A549 (cell line): ENCODE data around the gene FAM234B. TPM values are rescaled to one million over a fixed set of nuclear protein-coding genes. Genes with fewer than 3 reads are reported as not detected.

Experiments used
- ATAC-seq, 2 experiments: fragments of 200-7000 bp in 1 of 2; fragments of >200 bp in 1 of 2; cut with Nextera tagmentation in 1 of 2; cut with Tn5 transposase in 1 of 2; 3 replicates each; pipeline versions ENCODE4 v1.8.0 to v1.9.1; 2018 to 2020; ENCODE audit warnings: mild to moderate bottlenecking in 1 of 2, moderate library complexity in 1 of 2
- CTCF ChIA-PET: fragments of 300-600 bp; sonication (Branson Sonifier 250); formaldehyde crosslinking; extraction: SDS; loops from one replicate; lab custom pipeline; 2021; ENCODE audit warnings: antibody characterized with exemption, inconsistent platforms; lab: Yijun Ruan, JAX
- POLR2A ChIA-PET: fragments of 350-600 bp; formaldehyde crosslinking; extraction: SDS; loops from one replicate; lab custom pipeline; 2021; ENCODE audit warnings: antibody characterized with exemption, inconsistent platforms; lab: Yijun Ruan, JAX
- DNase-seq, 2 experiments: peaks; one replicate each; pipeline versions ENCODE4 v3.0.0 to v3.0.0-alpha.2; 2011 to 2016; ENCODE audit warnings: low read depth in 1 of 2, low spot score in 1 of 2
- FAIRE-seq: peaks from 2 replicates; lab custom pipeline; 2011; peaks lifted over from hg19 to GRCh38; lab: Jason Lieb, UNC
- H3K27ac ChIP-seq, 2 experiments: fragments of >200 bp; sonication (Bioruptor Twin); formaldehyde crosslinking; 3 replicates each; pipeline ENCODE4 v1.5.1; 2016 to 2017
- H3K4me1 ChIP-seq: fragments of >200 bp; sonication (Bioruptor Twin); formaldehyde crosslinking; 3 replicates; pipeline ENCODE4 v1.6.1; 2016
- H3K4me2 ChIP-seq: fragments of >200 bp; sonication (Bioruptor Twin); formaldehyde crosslinking; 3 replicates; pipeline ENCODE4 v1.6.1; 2016
- H3K4me3 ChIP-seq: fragments of >200 bp; sonication (Bioruptor Twin); formaldehyde crosslinking; 3 replicates; pipeline ENCODE4 v1.5.1; 2016
- H3K9me3 ChIP-seq: fragments of >200 bp; sonication (Bioruptor Twin); formaldehyde crosslinking; 3 replicates; pipeline ENCODE4 v1.6.1; 2016
- CBX8 ChIP-seq: fragments of 200-600 bp; sonication (generic); IDR thresholded peaks from 2 replicates; pipeline ENCODE4 v1.6.1; 2016
- CEBPB ChIP-seq, 2 experiments: fragments of >200 bp in 1 of 2; sonication (Bioruptor Twin) in 1 of 2; formaldehyde crosslinking in 1 of 2; IDR thresholded peaks; 2 replicates each; pipeline ENCODE4 v1.6.1; 2012 to 2016
- CHD4 ChIP-seq: fragments of 200-600 bp; sonication (generic); IDR thresholded peaks from 2 replicates; pipeline ENCODE4 v1.6.1; 2016; ENCODE audit warnings: antibody characterized with exemption, mild to moderate bottlenecking, borderline replicate concordance
- EHMT2 ChIP-seq: fragments of 200-600 bp; sonication (generic); IDR thresholded peaks from 2 replicates; pipeline ENCODE4 v1.6.1; 2016; ENCODE audit warnings: antibody characterized with exemption, low read depth, mild to moderate bottlenecking, moderate library complexity
- HDAC2 ChIP-seq: fragments of 200-600 bp; sonication (generic); IDR thresholded peaks from 2 replicates; pipeline ENCODE4 v1.6.1; 2016
- HOXB13 ChIP-seq: fragments of 250-450 bp; sonication (Bioruptor Pico); IDR thresholded peaks from 2 replicates; pipeline ENCODE4 v1.5.0; 2020; ENCODE audit warnings: low read depth, mild to moderate bottlenecking, moderate library complexity
- JUN ChIP-seq, 2 experiments: fragments of >200 bp; sonication (Bioruptor Twin); formaldehyde crosslinking; IDR thresholded peaks; 2 replicates in 1 of 2; 3 replicates in 1 of 2; pipeline ENCODE4 v1.6.1; 2016 to 2017
- MAFK ChIP-seq: fragments of 450-650 bp; IDR thresholded peaks from 2 replicates; pipeline ENCODE4 v1.6.1; 2014; ENCODE audit not compliant: partially characterized antibody
- POLR2A ChIP-seq: IDR thresholded peaks from 2 replicates; pipeline ENCODE4 v1.6.1; 2012; ENCODE audit warnings: mild to moderate bottlenecking, low read length
- POLR2AphosphoS2 ChIP-seq: conservative IDR thresholded peaks from 2 replicates; pipeline ENCODE4 v1.6.1; 2012; ENCODE audit warnings: low read length, improper control_type of control experiment, inconsistent platforms
- TFCP2L1 ChIP-seq: fragments of 250-450 bp; sonication (Bioruptor Pico); IDR thresholded peaks from 2 replicates; pipeline ENCODE4 v1.5.0; 2021; ENCODE audit warnings: mild to moderate bottlenecking
- TP53 ChIP-seq: fragments of 250-450 bp; sonication (Bioruptor Pico); IDR thresholded peaks from 2 replicates; pipeline ENCODE4 v1.5.0; 2021; ENCODE audit warnings: mild to moderate bottlenecking, moderate library complexity
- WGBS: methylation state at CpG from one replicate; pipeline ENCODE4 v1.1.6; 2017; ENCODE audit errors: missing lambda C conversion rate; 5-methylcytosine and 5-hydroxymethylcytosine counted together
- polyA plus RNA-seq, 4 experiments: library from polyadenylated mRNA; depleted of rRNA in 3 of 4; stranded (reverse); fragments of >200 nt; fragmentation: RNase III in 1 of 4; extraction: RNeasy Plus Mini Kit Qiagen cat#74134 plus additional on column Dnase treatment in 1 of 4; gene quantifications; 2 replicates in 3 of 4; 3 replicates in 1 of 4; pipeline ENCODE4 v1.2.3, GENCODE V29; 2011 to 2017
- TF ChIP-seq, protein P1 (sequence below): fragments of >200 bp; sonication (Bioruptor Twin); formaldehyde crosslinking; IDR thresholded peaks from 2 replicates; pipeline ENCODE4 v1.6.1; 2016
- TF ChIP-seq, protein P2 (sequence below): IDR thresholded peaks from 2 replicates; pipeline ENCODE4 v1.6.1; 2012
- TF ChIP-seq, protein P3 (sequence below): IDR thresholded peaks from 2 replicates; pipeline ENCODE4 v1.6.1; 2012; ENCODE audit warnings: low read depth, borderline replicate concordance
- TF ChIP-seq, protein P4 (sequence below): fragments of >200 bp; sonication (Bioruptor Twin); formaldehyde crosslinking; IDR thresholded peaks from 3 replicates; pipeline ENCODE4 v1.6.1; 2016
- TF ChIP-seq, protein P5 (sequence below): fragments of 200-600 bp; sonication (generic); IDR thresholded peaks from 2 replicates; pipeline ENCODE4 v1.6.1; 2016; ENCODE audit warnings: antibody characterized with exemption, mild to moderate bottlenecking, moderate library complexity

The FAM234B gene
- polyA plus RNA-seq, 2 of the 4 experiments (the other 2 are of a cell fraction) = 2.6 to 7.5 TPM

DNA sequence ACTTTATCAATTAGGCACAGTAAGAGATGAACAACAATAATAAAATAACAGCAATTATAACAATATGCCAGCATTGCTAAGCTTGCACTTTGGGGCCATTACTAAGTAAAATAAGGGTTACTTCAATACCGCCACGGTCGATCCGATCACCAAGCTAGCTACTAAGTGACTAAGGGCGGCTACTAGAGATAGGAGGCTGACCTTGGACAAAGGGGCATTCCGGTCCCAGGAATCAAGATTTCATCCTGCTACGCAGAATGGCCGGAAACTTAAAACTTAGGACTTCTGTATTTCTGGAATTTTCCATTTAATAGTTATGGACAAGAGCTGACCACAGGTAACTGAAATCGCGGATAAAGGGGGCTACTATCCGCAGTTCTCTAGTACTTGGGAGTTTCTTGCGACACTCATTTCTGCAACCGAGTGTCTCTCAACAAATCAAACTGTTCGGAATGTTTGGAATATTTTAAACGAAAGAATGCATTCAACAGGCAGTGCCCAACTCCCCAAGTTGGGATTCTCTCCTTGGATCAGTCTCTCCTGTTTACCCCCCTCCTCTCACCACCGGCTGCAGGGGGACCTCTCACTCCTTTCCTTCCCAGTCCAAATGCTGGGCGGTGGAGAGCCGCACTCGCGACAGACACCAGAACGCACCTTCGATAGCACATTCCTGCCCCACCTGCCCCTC lies 44.8 kb upstream of the FAM234B start:
- H3K4me3 ChIP-seq = peak overlapping the region; percentile 88
- H3K4me1 ChIP-seq = peaks cover 15% of the 10 kb centered on the region
- H3K27ac ChIP-seq = peak overlapping the region; percentile 81 to 96
- no peaks in the 10 kb centered on the region for H3K9me3 ChIP-seq
- ATAC-seq = peak; percentile 30 to 31
- TF ChIP-seq TP53 (CRISPR knock-in tag) (no peak), HOXB13 (no peak), TFCP2L1 (no peak), CEBPB (IDR thresholded peaks at IDR 0.05) (peak in 1 of 2 experiments; percentile 56; a peak in 1 of 4 replicates), JUN (IDR thresholded peaks at IDR 0.05) (no peak)
- TF ChIP-seq, protein P1, sequence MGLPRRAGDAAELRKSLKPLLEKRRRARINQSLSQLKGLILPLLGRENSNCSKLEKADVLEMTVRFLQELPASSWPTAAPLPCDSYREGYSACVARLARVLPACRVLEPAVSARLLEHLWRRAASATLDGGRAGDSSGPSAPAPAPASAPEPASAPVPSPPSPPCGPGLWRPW = no peak
- TF ChIP-seq, all 56 proteins: peak for 1
- H3K4me2 ChIP-seq = peak overlapping the region; percentile 89
- FAIRE-seq (no peak), DNase-seq (peak in 1 of 2 experiments; percentile 37)
- CTCF ChIA-PET = interaction anchor here (1.7 to 3.5 kb wide), 3 partner anchors 16 to 213 kb away, joined by 3 to 17 read pairs (median 11); no protein-coding TSS in a partner anchor
- WGBS = 6% methylated on average over 22 of the region's 22 CpGs
- POLR2A ChIA-PET = no interaction called here

DNA sequence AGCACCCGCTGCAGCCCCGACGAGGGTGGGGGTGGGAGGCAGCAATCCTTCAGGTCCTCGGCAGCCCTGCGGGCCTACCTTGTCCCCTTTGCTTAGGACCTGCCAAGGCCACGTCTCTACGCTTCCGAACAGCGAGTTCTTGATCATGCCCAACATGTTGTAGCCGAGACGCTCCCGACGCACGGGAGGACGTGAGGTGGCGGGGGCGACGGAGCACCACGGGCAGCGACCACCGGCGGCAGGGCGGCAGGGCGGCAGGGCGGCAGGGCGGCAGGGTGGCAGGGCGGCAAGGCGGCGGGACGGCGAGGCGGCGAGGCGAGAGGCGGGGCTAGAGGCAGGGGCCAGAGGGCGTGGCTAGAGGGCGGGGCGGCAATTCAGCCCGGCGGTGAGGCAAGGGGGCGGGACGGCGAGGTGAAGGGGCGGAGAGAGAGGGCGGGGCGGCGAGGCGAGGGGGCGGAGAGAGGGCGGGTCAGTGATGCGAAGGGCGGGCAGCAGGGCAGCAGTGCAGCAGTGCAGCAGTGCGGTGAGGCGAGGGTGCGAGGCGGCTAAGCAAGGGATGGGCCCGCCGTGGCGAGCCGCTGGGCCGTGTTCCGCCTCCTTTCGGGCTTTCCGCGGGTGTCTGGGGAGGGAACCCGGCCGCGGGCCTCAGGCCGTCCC lies 44.1 kb upstream of the FAM234B start, which contains the start of gene HEBP1:
Gene HEBP1 (minus strand): TSS at position 307 of the 657 bp plus-strand sequence. CDS start 151 bp downstream, at position 156.
- H3K4me1 ChIP-seq = peaks cover 15% of the 10 kb centered on the region
- peak within 1 kb of the TSS; percentile 81 to 96 for H3K27ac ChIP-seq
- DNase-seq (peak; percentile 90 to 92), FAIRE-seq (no peak), ATAC-seq (peak; percentile 84 to 90)
- peak within 1 kb of the TSS; percentile 89 for H3K4me2 ChIP-seq
- ChIA-PET POLR2A (no interaction called here), CTCF (interaction anchor here (0.8 to 2.1 kb wide), 3 partner anchors 13 to 212 kb away, joined by 3 to 9 read pairs (median 3); no protein-coding TSS in a partner anchor)
- TF ChIP-seq JUN (IDR thresholded peaks at IDR 0.05) (peak in 1 of 2 experiments; percentile 91; a peak in 3 of 5 replicates), TFCP2L1 (no peak), HDAC2 (no peak), POLR2A (peak; percentile 98), CBX8 (no peak), MAFK (no peak), POLR2AphosphoS2 (no peak), CHD4 (no peak), EHMT2 (no peak)
- TF ChIP-seq, protein P2, sequence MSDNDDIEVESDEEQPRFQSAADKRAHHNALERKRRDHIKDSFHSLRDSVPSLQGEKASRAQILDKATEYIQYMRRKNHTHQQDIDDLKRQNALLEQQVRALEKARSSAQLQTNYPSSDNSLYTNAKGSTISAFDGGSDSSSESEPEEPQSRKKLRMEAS = peak; percentile 72
- TF ChIP-seq, protein P3, sequence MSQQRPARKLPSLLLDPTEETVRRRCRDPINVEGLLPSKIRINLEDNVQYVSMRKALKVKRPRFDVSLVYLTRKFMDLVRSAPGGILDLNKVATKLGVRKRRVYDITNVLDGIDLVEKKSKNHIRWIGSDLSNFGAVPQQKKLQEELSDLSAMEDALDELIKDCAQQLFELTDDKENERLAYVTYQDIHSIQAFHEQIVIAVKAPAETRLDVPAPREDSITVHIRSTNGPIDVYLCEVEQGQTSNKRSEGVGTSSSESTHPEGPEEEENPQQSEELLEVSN = peak; percentile 38
- TF ChIP-seq, protein P4, sequence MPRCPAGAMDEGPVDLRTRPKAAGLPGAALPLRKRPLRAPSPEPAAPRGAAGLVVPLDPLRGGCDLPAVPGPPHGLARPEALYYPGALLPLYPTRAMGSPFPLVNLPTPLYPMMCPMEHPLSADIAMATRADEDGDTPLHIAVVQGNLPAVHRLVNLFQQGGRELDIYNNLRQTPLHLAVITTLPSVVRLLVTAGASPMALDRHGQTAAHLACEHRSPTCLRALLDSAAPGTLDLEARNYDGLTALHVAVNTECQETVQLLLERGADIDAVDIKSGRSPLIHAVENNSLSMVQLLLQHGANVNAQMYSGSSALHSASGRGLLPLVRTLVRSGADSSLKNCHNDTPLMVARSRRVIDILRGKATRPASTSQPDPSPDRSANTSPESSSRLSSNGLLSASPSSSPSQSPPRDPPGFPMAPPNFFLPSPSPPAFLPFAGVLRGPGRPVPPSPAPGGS = peak; percentile 81; the same call in 2 of the 3 replicates
- TF ChIP-seq, protein P5, sequence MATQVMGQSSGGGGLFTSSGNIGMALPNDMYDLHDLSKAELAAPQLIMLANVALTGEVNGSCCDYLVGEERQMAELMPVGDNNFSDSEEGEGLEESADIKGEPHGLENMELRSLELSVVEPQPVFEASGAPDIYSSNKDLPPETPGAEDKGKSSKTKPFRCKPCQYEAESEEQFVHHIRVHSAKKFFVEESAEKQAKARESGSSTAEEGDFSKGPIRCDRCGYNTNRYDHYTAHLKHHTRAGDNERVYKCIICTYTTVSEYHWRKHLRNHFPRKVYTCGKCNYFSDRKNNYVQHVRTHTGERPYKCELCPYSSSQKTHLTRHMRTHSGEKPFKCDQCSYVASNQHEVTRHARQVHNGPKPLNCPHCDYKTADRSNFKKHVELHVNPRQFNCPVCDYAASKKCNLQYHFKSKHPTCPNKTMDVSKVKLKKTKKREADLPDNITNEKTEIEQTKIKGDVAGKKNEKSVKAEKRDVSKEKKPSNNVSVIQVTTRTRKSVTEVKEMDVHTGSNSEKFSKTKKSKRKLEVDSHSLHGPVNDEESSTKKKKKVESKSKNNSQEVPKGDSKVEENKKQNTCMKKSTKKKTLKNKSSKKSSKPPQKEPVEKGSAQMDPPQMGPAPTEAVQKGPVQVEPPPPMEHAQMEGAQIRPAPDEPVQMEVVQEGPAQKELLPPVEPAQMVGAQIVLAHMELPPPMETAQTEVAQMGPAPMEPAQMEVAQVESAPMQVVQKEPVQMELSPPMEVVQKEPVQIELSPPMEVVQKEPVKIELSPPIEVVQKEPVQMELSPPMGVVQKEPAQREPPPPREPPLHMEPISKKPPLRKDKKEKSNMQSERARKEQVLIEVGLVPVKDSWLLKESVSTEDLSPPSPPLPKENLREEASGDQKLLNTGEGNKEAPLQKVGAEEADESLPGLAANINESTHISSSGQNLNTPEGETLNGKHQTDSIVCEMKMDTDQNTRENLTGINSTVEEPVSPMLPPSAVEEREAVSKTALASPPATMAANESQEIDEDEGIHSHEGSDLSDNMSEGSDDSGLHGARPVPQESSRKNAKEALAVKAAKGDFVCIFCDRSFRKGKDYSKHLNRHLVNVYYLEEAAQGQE = no peak
- 3% methylated on average over 8 of the region's 69 CpGs for WGBS
- H3K9me3 ChIP-seq = no peaks in the 10 kb centered on the region
- H3K4me3 ChIP-seq = peak within 1 kb of the TSS; percentile 88
